Tibial nerve (tissue), 4 donors: Measurements from ENCODE around the gene TP63. TPM values are rescaled to one million over a fixed set of nuclear protein-coding genes. Genes with fewer than 3 reads are reported as not detected.

Experiments used
- DNase-seq, 2 donors: peaks; one replicate each; pipeline ENCODE4 v3.0.0-alpha.2; 2019; ENCODE audit warnings: low spot score in 2 of 2
- H3K27ac ChIP-seq, 4 donors: fragments of 200-600 bp; sonication (generic) in 3 of 4; one replicate each; pipeline ENCODE4 v1.5.1; 2017 to 2019; ENCODE audit warnings: mild to moderate bottlenecking in 1 of 4
- H3K27me3 ChIP-seq, 2 donors: fragments of 200-600 bp; sonication (generic) in 1 of 2; one replicate each; pipeline versions ENCODE4 v1.5.1 to v1.6.0; 2017 to 2019
- H3K36me3 ChIP-seq, 3 donors: fragments of 200-600 bp; sonication (generic); one replicate each; pipeline ENCODE4 v1.5.1; 2018 to 2019
- H3K4me1 ChIP-seq, 4 donors: fragments of 200-600 bp; sonication (generic) in 3 of 4; one replicate each; pipeline ENCODE4 v1.5.1; 2017 to 2019
- H3K4me3 ChIP-seq, 4 donors: fragments of 200-600 bp; sonication (generic) in 3 of 4; one replicate each; pipeline ENCODE4 v1.5.1; 2017 to 2019; ENCODE audit warnings: mild to moderate bottlenecking in 1 of 4, moderate library complexity in 1 of 4
- H3K9me3 ChIP-seq, 4 donors: fragments of 200-600 bp; sonication (generic) in 3 of 4; one replicate each; pipeline ENCODE4 v1.5.1; 2017 to 2019
- EP300 ChIP-seq, 2 donors: sonication (generic); formaldehyde crosslinking; IDR thresholded peaks; one replicate each; pipeline ENCODE4 v1.6.1; 2017; ENCODE audit warnings: antibody characterized with exemption in 2 of 2, mild to moderate bottlenecking in 1 of 2
- POLR2A ChIP-seq, 2 donors: fragments of 450-650 bp; IDR thresholded peaks; one replicate each; pipeline ENCODE4 v1.6.1; 2017; ENCODE audit warnings: antibody characterized with exemption in 2 of 2, mild to moderate bottlenecking in 2 of 2, moderate library complexity in 2 of 2
- WGBS, 2 donors: methylation state at CpG; one replicate each; pipeline ENCODE4 v1.1.5; 2018; 5-methylcytosine and 5-hydroxymethylcytosine counted together
- total RNA-seq, 4 donors: library from RNA; depleted of rRNA; stranded (reverse); fragments of >200 nt; gene quantifications; one replicate each; pipeline ENCODE4 v1.1.0, GENCODE V29; 2016
- TF ChIP-seq, protein P1 (sequence below), 5 experiments: fragments of 200-600 bp in 3 of 5; fragments of 450-650 bp in 2 of 5; sonication (generic) in 3 of 5; IDR thresholded peaks; one replicate each; pipeline ENCODE4 v1.5.1; 2016 to 2019; ENCODE audit warnings: antibody characterized with exemption in 5 of 5, mild to moderate bottlenecking in 3 of 5, moderate library complexity in 2 of 5

Gene TP63
- total RNA-seq, 4 donors from 2014 or later, result 1.7 to 7.5 (median 4.2) TPM; not detected in 1

DNA sequence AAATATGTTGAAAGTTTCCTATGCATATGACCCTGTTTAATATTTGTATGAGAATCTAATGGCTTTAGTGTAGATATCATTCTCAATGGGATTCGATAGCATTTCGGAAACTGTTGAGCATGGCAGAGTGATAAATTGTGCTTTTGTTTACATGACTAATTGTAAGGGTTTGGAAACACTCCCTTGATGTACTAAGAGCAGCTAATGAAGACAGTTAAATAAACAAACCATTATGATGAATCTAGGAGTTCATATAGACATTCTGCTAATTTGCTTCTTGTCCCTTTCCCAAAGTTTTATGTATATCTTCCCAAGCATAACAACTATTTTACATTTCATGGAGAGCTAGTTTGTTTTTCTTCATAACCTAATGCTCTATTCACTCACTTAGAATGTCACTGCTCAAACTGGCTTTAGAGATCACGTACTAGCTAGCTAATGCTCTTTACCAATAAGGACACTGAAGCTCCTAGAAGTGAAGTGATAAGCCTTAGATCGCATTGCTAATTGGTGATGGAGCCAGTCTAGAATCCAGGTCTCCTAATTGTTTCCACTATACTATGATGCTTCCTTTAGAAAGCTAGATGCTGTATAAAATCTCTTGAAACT is 140.8 kb downstream of the TP63 start:
- Histone ChIP-seq H3K4me3 (no peak overlapping the region), H3K27ac (no peak overlapping the region), H3K36me3 (no peaks in the 10 kb centered on the region), H3K4me1 (peaks cover 0 to 8% (median 0%) of the 10 kb centered on the region in 4 donors), H3K9me3 (no peaks in the 10 kb centered on the region), H3K27me3 (no peaks in the 10 kb centered on the region)
- TF ChIP-seq EP300 (IDR thresholded peaks at IDR 0.05), result no peak
- TF ChIP-seq, protein P1, sequence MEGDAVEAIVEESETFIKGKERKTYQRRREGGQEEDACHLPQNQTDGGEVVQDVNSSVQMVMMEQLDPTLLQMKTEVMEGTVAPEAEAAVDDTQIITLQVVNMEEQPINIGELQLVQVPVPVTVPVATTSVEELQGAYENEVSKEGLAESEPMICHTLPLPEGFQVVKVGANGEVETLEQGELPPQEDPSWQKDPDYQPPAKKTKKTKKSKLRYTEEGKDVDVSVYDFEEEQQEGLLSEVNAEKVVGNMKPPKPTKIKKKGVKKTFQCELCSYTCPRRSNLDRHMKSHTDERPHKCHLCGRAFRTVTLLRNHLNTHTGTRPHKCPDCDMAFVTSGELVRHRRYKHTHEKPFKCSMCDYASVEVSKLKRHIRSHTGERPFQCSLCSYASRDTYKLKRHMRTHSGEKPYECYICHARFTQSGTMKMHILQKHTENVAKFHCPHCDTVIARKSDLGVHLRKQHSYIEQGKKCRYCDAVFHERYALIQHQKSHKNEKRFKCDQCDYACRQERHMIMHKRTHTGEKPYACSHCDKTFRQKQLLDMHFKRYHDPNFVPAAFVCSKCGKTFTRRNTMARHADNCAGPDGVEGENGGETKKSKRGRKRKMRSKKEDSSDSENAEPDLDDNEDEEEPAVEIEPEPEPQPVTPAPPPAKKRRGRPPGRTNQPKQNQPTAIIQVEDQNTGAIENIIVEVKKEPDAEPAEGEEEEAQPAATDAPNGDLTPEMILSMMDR (IDR thresholded peaks at IDR 0.05), result no peak
- TF ChIP-seq POLR2A (IDR thresholded peaks at IDR 0.05), result no peak
- 90 to 92% methylated on average over 4 of the region's 4 CpGs for WGBS, 2 donors
- DNase-seq, result no peak

DNA sequence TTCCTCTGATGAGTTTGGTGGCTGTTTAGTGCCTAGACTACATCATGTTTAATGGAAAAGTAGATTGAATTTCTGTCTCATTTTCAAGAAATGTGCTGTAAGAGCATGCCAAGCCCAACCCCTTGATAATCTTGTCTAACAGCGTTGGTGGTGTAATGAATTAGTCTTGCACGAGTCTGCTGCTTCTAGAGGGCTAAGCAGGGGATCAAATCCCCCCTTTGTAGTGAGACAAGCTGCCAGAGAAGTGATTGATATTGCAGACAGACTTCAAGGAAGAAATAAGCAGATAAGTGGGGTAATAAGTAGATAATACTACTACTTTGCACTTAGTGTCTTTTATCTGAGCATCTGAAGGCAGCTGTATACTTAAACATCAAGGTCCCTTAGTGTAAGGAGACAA is 141.4 kb downstream of the TP63 start:
- H3K4me1 ChIP-seq, result peaks cover 0 to 8% (median 0%) of the 10 kb centered on the region in 4 donors
- TF ChIP-seq, protein P1 (IDR thresholded peaks at IDR 0.05), result no peak
- H3K36me3 ChIP-seq, result no peaks in the 10 kb centered on the region
- DNase-seq, result no peak
- H3K4me3 ChIP-seq, result no peak overlapping the region
- H3K9me3 ChIP-seq, result no peaks in the 10 kb centered on the region
- WGBS, 2 donors, result 21 to 33% methylated on average over 2 of the region's 2 CpGs
- H3K27me3 ChIP-seq, result no peaks in the 10 kb centered on the region
- no peak overlapping the region for H3K27ac ChIP-seq

DNA sequence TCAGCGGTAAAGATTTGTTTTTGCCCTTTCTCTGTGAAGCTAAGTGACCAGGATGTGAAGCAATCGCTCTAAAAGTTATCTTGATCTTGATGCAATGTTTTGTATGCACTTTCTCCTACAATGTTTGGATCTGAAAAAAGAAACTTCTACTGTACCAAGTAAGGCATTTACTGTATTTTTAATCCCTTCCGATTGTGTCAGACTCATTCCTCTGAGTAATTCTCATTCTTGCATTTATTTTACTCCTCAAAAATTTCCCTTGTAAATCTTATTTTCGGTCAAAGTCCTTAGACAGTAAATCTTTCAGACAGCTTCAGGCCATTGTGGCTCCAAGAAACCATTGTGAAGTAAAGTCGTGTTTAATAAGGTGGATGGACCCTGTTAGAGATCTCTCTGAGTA is 141.9 kb downstream of the TP63 start:
- H3K27ac ChIP-seq, result no peak overlapping the region
- DNase-seq, result no peak
- peaks cover 0 to 8% (median 0%) of the 10 kb centered on the region in 4 donors for H3K4me1 ChIP-seq
- H3K36me3 ChIP-seq, result no peaks in the 10 kb centered on the region
- H3K27me3 ChIP-seq, result no peaks in the 10 kb centered on the region
- no peak for TF ChIP-seq POLR2A (IDR thresholded peaks at IDR 0.05)
- TF ChIP-seq EP300 (IDR thresholded peaks at IDR 0.05), result no peak
- TF ChIP-seq, protein P1 (IDR thresholded peaks at IDR 0.05), result no peak
- no peak overlapping the region for H3K4me3 ChIP-seq
- 38 to 49% methylated on average over 5 of the region's 5 CpGs for WGBS, 2 donors
- H3K9me3 ChIP-seq, result no peaks in the 10 kb centered on the region

DNA sequence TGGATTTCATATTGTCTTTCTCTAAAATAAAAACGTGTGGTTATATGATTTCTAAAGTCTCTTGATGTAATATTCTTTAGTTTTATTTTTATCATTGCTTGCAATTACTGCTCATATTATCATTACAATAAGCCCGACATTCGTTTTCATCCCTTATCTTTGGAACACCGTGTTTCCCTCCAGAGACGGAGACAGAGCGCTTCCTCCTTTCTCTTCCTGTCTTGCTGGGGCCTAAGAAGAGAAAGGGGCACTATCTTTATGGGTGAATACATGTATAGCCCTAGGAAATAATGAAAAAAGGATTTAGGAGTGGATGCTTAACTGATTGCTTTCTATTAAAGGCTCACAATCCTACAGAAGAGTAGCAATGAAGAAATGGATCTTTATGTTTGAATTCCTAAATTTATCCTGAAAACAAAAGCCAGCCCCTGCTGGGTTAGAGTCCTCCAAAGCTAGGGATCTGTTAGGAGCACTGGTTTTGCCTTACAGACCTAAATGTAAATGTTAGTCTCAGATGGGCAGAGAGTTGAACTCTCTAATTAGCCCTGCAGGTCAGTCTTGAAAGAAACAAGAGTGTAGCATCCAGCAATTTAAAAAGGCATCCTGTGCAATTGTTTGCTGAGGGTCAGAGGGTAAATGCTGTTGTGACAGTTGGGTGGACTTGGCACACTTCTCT is 145.1 kb downstream of the TP63 start:
- TF ChIP-seq EP300 (IDR thresholded peaks at IDR 0.05) (no peak), POLR2A (IDR thresholded peaks at IDR 0.05) (no peak)
- TF ChIP-seq, protein P1 (IDR thresholded peaks at IDR 0.05), result no peak
- H3K4me3 ChIP-seq, result no peak overlapping the region
- H3K9me3 ChIP-seq, result no peaks in the 10 kb centered on the region
- no peaks in the 10 kb centered on the region for H3K36me3 ChIP-seq
- DNase-seq, result no peak
- H3K27me3 ChIP-seq, result no peaks in the 10 kb centered on the region
- H3K4me1 ChIP-seq, result peaks cover 0 to 8% (median 0%) of the 10 kb centered on the region in 4 donors
- H3K27ac ChIP-seq, result no peak overlapping the region
- 50 to 55% methylated on average over 6 of the region's 6 CpGs for WGBS, 2 donors

DNA sequence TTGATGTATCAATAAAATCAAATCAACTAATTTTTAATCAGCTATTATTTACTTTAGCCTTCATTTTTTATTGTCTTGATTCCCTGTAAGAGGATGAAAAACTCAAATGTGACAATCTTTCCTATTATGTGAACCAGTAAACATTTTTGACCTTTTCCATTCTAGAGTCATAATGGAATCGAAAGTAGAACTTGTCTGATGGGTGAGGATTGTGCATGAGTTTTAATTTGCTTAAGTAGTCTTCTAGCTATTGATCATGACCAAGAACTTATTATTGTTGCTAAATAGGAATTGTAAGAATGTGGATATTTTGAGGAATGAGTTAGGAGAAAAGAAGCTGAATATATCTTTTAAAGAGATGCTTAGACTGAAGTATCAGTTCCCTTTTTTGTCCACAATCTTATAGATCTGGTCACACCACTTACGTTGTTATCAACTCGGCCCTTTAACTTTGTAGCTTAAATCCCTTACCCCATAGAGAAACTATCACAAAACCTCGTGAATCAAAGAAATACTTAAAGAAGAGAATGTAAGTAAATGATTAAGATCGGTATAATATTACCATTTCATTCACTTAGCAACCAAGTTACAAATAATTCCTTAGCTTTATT is 147.3 kb downstream of the TP63 start:
- 83 to 86% methylated on average over 5 of the region's 5 CpGs for WGBS, 2 donors
- no peak for DNase-seq
- H3K36me3 ChIP-seq, result no peaks in the 10 kb centered on the region

More for the DNA sequence above, 147.3 kb downstream of the TP63 start:
- H3K27ac ChIP-seq, result no peak overlapping the region
- H3K4me3 ChIP-seq, result no peak overlapping the region
- H3K27me3 ChIP-seq, result no peaks in the 10 kb centered on the region
- H3K9me3 ChIP-seq, result no peaks in the 10 kb centered on the region
- H3K4me1 ChIP-seq, result no peaks in the 10 kb centered on the region
- TF ChIP-seq POLR2A (IDR thresholded peaks at IDR 0.05) (no peak), EP300 (IDR thresholded peaks at IDR 0.05) (no peak)
- TF ChIP-seq, protein P1 (IDR thresholded peaks at IDR 0.05), result no peak
